CD4-positive, alpha-beta T cell treated with Interleukin-15 for 4 hours (primary cell): Measurements from ENCODE around the gene KATNIP.

Source experiments
- DNase-seq: peaks from one replicate; pipeline ENCODE4 v3.0.0-alpha.2; 2020; ENCODE audit warnings: low spot score

Gene KATNIP

DNA sequence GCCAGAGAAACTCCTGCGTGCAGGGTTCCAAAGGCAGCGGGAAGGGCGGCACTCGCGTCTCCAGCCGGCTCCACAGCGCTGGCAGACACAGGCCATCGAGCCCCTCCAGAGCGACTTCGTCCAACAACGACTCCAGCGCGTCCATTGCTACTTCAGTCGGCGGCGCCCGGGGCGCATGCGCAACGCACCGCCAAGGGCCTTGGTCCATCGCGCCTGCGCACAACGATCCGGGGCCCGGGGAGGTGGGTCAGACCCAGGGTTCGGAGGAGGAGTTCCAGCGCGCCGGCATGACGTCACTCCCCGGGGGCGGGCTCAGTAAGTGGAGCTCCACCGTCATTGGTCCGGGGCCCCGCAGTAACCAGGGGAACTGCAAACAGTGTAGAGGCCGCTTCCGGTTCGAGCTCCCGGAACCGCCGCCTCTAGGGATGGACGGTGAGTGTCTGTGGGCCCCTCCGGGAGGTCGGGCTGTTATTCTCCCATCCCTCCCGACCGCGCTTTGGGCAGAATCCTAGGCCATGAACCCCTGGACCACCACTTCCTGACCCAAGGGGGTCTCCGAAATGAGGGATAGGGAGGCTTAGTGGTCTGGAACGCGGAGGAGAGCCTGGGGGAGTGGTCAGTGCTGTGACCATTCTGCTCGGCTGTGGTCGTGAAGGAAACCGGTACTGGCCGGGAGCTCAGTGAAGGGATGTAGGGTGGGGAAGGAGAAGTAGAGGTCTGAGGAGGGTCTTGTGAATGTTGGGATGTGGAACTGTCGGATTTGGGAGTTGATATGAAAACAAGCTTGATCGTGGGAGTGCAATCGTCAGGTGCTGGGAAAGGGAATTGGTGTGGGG, at the start of gene KATNIP, which contains the start of gene GTF3C1:
TSS of gene KATNIP (plus strand) at position 399 of the 836 bp plus-strand sequence. CDS start at position 426, 27 bp downstream.
TSS of gene GTF3C1 (minus strand) at position 168 of the 836 bp plus-strand sequence. CDS start at position 145, 23 bp downstream.
- peak; percentile 100 for DNase-seq

- no peak for DNase-seq
These were observed 49.1 kb upstream of the KATNIP start for GRCh38 chr16:27500801-27501200.

GRCh38 chr16:27503662-27504061, 46.3 kb upstream of the KATNIP start:
- DNase-seq, result no peak

GRCh38 chr16:27505297-27506236, 44.4 kb upstream of the KATNIP start:
- DNase-seq, result no peak

DNA sequence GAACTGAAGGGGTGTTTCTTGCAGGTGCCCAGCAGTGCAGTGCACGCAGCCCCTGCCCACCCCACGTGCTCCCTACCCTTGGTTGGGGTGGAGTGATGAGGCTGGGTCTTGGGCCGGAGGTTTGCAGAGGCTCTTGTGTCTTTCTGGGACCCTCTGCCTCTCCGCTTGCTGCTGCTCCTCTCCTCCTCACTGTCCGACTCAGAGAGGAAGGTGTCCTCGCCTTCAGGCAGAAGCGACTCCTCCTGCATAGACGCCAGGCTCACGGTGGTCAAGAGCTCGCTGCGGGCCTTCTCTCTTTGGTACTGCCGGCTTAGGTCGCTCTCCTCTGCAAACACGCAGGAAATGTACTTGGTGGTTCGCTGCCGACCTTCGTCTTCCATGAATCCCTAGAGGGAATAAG, 43.2 kb upstream of the KATNIP start:
- DNase-seq, result no peak

GRCh38 chr16:27508476-27508875, 41.5 kb upstream of the KATNIP start:
- no peak for DNase-seq

- DNase-seq, result no peak
These were observed 38.1 kb upstream of the KATNIP start for GRCh38 chr16:27511657-27512448.

- no peak for DNase-seq
These were observed 35.1 kb upstream of the KATNIP start for GRCh38 chr16:27514806-27515205.

DNA sequence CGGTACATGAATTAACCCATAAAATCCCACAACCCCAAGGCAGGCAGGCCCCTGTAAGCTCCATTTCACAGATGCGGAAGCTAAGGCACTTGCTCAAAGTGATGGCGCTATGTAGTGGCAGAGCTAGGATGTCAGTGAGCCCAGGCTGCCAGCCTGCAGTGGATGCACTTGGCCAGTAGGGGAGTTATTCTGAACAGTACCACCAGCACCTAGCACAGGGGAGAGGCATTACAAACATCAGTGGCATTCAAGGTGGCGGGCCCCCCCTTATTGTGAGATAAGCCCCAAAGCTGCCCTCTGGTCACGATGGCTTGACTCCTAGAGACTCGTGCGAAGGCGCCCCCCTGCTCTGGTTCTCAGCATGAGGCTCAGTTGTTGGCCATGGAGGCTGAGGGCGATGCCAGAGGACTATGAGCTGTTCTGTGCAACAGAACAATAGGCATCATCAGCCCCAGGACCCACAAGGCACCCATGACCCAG, 34.0 kb upstream of the KATNIP start:
- DNase-seq, result no peak

GRCh38 chr16:27516365-27516764, 33.6 kb upstream of the KATNIP start:
- DNase-seq, result no peak

- no peak for DNase-seq
These were observed 32.3 kb upstream of the KATNIP start for GRCh38 chr16:27517664-27518063.

GRCh38 chr16:27518226-27518625, 31.7 kb upstream of the KATNIP start:
- no peak for DNase-seq

GRCh38 chr16:27520982-27521673, 28.8 kb upstream of the KATNIP start:
- no peak for DNase-seq

DNA sequence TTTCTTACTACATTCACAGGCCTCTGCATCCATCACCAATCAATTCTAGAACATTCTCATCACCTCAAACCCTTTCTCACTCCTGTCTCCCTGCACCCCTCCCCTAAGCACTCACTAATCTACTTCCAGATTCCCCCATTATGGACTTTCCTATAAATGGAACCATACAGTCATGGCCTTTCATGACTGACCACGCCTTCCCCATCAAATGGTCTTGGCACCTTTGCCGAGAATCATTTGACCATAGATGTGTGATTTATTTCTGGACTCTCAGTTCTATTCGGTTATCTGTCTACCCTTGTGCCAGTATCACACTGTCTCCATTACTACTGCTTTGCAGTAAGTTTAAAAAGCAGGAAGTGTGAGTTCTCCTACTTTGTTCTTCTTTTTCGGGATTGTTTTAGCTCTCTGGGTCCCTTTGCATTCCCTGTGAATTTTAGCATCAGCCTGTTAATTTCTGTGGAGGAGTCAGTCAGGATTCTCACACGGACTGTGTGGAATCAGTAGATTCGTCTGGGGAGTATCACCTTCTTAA, 27.7 kb upstream of the KATNIP start:
- no peak for DNase-seq

- DNase-seq, result no peak
These were observed 23.8 kb upstream of the KATNIP start for GRCh38 chr16:27526180-27526579.

- no peak for DNase-seq
These were observed 21.6 kb upstream of the KATNIP start for GRCh38 chr16:27528294-27528693.

- no peak for DNase-seq
These were observed 20.0 kb upstream of the KATNIP start for GRCh38 chr16:27529962-27530361.

- no peak for DNase-seq
These were observed 18.8 kb upstream of the KATNIP start for GRCh38 chr16:27531186-27531585.

- DNase-seq, result no peak
These were observed 17.8 kb upstream of the KATNIP start for GRCh38 chr16:27531826-27532800.

GRCh38 chr16:27534256-27534655, 15.7 kb upstream of the KATNIP start:
- no peak for DNase-seq
